VCaP (cell line): Measurements from ENCODE around the gene RNU5B-1.
A peak's percentile ranks its signal among the peaks of the same experiment; 100 is the strongest.

Experiments used
- H3K27ac ChIP-seq: fragments of 450-650 bp; 2 replicates; pipeline ENCODE4 v1.5.1; 2017
- CTCF ChIP-seq: fragments of 450-650 bp; conservative IDR thresholded peaks from 2 replicates; pipeline ENCODE4 v1.5.1; 2017; ENCODE audit warnings: mild to moderate bottlenecking, moderate library complexity

The RNU5B-1 gene

GRCh38 chr15:65304381-65305149 is at the start of gene RNU5B-1:
Gene RNU5B-1 (plus strand): TSS chr15:65304677.
- peak within 1 kb of the TSS; percentile 98 for H3K27ac ChIP-seq
- TF ChIP-seq CTCF = peak; percentile 97

GRCh38 chr15:65254758-65255157 is 49.7 kb upstream of the RNU5B-1 start:
- no peak for TF ChIP-seq CTCF
- H3K27ac ChIP-seq = no peak overlapping the region

- TF ChIP-seq CTCF = no peak
- no peak overlapping the region for H3K27ac ChIP-seq
Measured at GRCh38 chr15:65255486-65256140, 48.9 kb upstream of the RNU5B-1 start.

GRCh38 chr15:65258375-65259262 is 45.9 kb upstream of the RNU5B-1 start:
- TF ChIP-seq CTCF = no peak
- no peak overlapping the region for H3K27ac ChIP-seq

GRCh38 chr15:65259367-65259797 is 45.1 kb upstream of the RNU5B-1 start:
- no peak overlapping the region for H3K27ac ChIP-seq
- TF ChIP-seq CTCF = no peak

- H3K27ac ChIP-seq = no peak overlapping the region
- no peak for TF ChIP-seq CTCF
Measured at GRCh38 chr15:65260968-65261367, 43.5 kb upstream of the RNU5B-1 start.

GRCh38 chr15:65263313-65263712 is 41.2 kb upstream of the RNU5B-1 start:
- no peak overlapping the region for H3K27ac ChIP-seq
- no peak for TF ChIP-seq CTCF
